Jurkat, Clone E6-1 (cell line): ENCODE measurements around the gene ZNF546. TPM values are rescaled to one million over a fixed set of nuclear protein-coding genes. Genes with fewer than 3 reads are reported as not detected.
A peak's percentile ranks its signal among the peaks of the same experiment; 100 is the strongest.
"Not testable (repeated sequence)": the region's sequence is repeated elsewhere in the genome, so short reads cannot be mapped to it uniquely, and the experiment has no call there.

ENCODE experiments used
- DNase-seq: peaks from one replicate; pipeline ENCODE4 v3.0.0-alpha.2; 2011; ENCODE audit warnings: low read depth, low spot score
- H3K4me3 ChIP-seq: 2 replicates; pipeline ENCODE4 v1.5.1; 2011; ENCODE audit warnings: mild to moderate bottlenecking, low read length, control low read depth, moderate library complexity
- polyA plus RNA-seq: library from polyadenylated mRNA; unstranded; fragments of >200 nt; gene quantifications from one replicate; pipeline ENCODE4 v1.2.1, GENCODE V29; 2012; ENCODE audit warnings: missing spikeins; ENCODE audit not compliant: insufficient read length, insufficient read depth

ZNF546 gene
- 2.2 TPM for polyA plus RNA-seq

DNA sequence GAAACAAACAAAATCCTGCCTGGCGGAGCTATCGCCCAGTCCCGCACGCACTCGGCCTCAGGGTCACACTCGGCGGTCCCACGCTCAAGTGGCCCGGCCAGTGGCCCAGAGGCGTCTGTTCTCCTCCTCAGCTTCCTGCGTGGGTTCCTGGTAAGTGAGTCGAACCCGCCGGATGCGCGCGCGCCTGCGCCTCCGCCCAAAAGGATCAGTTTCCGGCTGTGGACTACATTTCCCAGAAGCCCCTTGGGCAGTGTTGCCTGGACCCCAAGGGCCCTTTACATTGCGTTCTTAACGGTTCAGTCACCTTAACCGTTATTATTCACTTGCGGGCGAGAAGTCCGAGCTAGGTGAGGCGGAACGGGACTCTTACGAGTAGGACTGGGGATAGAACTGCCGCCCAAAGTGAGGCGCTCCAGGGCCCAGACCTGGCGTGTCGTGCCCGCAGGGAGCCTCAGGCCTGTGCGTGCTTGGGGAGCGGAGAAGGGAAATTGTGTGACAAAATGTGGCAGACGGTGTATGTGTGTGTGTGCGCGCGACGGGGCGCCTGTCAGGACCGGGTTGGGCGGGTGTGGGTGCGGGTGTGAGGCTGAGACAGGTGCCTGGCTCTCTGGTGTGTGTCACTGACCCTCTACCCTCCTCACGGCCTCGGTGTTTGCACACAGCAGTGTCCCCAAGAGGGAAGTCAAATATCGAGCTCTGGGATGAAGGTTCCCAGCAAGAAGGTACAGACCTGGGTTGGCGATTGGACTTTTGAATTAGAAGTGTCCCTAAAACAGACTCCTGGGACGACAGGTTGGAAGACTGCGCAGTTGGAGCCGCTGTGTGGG is at the start of gene ZNF546:
TSS of gene ZNF546 (plus strand) at position 250 of the 827 bp plus-strand sequence. CDS start 1,267 bp downstream, outside the sequence.
- H3K4me3 ChIP-seq = peak within 1 kb of the TSS; percentile 96
- DNase-seq = peak; percentile 86

DNA sequence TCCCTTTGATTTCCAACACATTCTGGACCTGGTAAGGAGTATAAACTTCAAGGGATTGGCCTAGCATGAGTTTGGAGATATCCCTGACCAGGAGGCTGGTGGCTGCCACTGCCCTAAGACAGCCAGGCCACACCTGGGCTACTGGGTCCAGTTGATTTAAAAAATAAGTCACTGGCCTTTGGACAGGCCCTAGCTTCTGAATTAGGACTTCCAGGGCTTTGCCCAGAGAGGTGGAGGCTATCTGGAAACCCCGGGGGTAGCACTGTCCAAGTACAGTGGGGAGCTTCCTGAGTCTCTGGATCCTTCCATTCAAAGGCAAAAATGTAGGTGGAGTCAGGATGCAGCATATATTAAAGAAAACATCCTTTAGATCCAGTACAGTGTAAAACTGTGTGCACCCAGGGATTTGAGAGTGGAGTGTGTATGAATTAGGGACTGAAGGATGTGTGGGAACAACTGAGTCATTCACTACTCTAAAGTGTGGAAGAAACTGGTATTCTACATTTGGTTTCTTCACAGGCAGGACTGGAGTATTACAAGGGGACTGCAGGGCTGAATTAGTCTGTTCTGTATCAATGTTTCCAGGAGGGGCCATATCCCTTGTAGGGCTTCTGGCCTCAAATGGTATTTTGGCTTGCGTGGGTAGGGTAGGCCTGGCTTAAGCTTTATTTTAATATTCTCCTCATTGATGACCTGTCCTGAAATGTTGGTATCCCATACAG is 47.7 kb upstream of the ZNF546 start:
- DNase-seq = no peak
- H3K4me3 ChIP-seq = no peak overlapping the region

DNA sequence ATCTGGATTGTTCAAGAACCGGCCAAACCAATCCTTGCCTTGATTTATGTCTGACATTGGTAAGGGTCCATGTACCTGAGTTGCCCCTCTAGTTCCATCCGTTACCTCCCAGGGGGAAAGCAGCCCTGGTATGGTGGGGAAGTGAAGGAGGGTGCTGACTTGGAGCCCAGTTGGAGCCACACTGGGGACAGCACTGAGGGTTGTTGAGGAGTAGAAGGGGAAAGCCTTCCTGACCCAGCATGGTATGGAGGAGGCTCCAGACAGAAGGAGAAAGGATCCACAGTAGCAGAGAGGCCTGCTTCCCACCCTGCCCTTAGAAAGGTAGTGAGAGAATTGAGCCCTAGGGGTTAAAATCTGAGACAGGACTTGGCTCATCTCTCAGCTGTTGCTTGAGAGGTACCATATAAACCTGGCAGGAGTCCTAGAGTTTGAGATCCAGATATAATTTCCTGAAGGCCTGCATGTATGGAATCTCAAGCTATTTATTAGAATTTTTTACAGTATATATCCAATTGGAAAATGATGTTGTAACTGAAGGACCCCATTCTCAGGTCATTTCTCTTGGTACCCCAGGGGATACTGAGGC is 45.7 kb upstream of the ZNF546 start:
- DNase-seq = no peak

DNA sequence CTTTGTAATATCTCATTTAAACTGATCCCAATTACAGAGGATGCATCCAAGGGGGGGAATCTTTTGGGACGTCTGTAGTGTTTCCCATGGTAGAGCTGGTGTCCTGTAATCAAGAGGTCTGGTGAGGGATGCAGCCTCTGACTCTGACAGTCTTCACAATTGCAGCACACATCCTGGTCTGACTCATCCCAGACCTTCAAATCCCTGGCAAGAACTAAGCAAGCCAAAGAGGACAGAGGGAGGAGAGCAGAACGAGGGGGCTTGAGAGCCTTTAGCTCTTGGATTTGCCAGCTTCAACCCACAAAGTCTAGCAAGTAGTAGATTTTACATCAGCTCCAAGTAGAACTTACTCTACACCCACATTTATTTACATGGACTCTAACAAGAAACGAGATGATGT is 45.2 kb upstream of the ZNF546 start:
- H3K4me3 ChIP-seq = no peak overlapping the region
- no peak for DNase-seq

More for the DNA sequence above, 45.7 kb upstream of the ZNF546 start:
- H3K4me3 ChIP-seq = no peak overlapping the region

DNA sequence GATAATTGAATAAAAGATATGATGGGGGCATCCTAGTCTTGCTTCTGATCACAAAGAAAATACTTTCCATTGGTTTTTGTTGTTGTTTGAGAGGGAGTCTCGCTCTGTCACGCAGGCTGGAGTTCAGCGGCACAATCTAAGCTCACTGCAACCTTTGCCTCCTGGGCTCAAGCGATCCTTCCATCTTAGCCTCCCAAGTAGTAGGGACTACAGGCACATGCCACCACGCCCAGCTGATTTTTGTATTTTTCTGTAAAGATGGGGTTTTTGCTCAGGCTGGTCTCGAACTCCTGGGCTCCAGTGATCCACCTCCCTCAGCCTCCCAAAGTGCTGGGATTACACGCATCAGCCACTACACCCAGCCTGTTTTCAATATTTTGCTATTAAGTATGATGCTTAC is 42.9 kb upstream of the ZNF546 start:
- DNase-seq = no peak
- H3K4me3 ChIP-seq = no peak overlapping the region

DNA sequence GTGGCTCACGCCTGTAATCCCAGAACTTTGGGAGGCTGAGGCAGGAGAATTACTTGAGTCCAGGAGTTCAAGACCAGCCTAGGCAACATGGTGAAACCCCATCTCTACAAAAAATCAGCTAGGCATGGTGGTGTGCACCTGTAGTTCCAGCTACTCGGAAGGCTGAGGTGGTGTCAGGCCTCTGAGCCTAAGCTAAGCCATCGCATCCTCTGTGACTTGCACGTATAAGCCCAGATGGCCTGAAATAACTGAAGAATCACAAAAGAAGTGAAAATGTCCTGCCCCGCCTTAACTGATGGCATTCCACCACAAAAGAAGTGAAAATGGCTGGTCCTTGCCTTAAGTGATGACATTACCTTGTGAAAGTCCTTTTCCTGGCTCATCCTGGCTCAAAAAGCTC is 39.0 kb upstream of the ZNF546 start:
- DNase-seq, H3K4me3 ChIP-seq: not testable (repeated sequence)

- H3K4me3 ChIP-seq, DNase-seq: not testable (repeated sequence)
These were observed 37.9 kb upstream of the ZNF546 start for GRCh38 chr19:39958942-39959341.

DNA sequence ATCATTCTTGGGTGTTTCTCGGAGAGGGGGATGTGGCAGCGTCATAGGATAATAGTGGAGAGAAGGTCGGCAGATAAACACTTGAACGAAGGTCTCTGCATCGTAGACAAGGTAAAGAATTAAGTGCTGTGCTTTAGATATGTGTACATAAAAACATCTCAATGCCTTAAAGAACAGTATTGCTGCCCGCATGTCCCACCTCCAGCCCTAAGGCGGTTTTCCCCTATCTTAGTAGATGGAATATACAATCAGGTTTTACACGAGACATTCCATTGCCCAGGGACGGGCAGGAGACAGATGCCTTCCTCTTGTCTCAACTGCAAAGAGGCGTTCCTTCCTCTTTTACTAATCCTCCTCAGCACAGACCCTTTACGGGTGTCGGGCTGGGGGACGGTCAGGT is 37.5 kb upstream of the ZNF546 start:
- DNase-seq, H3K4me3 ChIP-seq: not testable (repeated sequence)

- no peak overlapping the region for H3K4me3 ChIP-seq
- no peak for DNase-seq
These were observed 33.0 kb upstream of the ZNF546 start for GRCh38 chr19:39963898-39964297.

- H3K4me3 ChIP-seq = peak overlapping the region; percentile 24
- DNase-seq = peak; percentile 89
These were observed 30.2 kb upstream of the ZNF546 start for GRCh38 chr19:39966617-39967016.

GRCh38 chr19:39967561-39967960 is 29.3 kb upstream of the ZNF546 start:
- no peak for DNase-seq
- H3K4me3 ChIP-seq = no peak overlapping the region

- no peak overlapping the region for H3K4me3 ChIP-seq
- DNase-seq = no peak
These were observed 28.1 kb upstream of the ZNF546 start for GRCh38 chr19:39968789-39969188.

- DNase-seq = no peak
These were observed 27.6 kb upstream of the ZNF546 start for GRCh38 chr19:39969266-39969665.

GRCh38 chr19:39969681-39970424 is 27.0 kb upstream of the ZNF546 start:
- DNase-seq = peak; percentile 51
- peak overlapping the region; percentile 75 for H3K4me3 ChIP-seq

More at GRCh38 chr19:39969266-39969665, 27.6 kb upstream of the ZNF546 start:
- H3K4me3 ChIP-seq = peak overlapping the region; percentile 75

GRCh38 chr19:39970425-39970674 is 26.5 kb upstream of the ZNF546 start:
- no peak for DNase-seq
- peak overlapping the region; percentile 75 for H3K4me3 ChIP-seq

DNA sequence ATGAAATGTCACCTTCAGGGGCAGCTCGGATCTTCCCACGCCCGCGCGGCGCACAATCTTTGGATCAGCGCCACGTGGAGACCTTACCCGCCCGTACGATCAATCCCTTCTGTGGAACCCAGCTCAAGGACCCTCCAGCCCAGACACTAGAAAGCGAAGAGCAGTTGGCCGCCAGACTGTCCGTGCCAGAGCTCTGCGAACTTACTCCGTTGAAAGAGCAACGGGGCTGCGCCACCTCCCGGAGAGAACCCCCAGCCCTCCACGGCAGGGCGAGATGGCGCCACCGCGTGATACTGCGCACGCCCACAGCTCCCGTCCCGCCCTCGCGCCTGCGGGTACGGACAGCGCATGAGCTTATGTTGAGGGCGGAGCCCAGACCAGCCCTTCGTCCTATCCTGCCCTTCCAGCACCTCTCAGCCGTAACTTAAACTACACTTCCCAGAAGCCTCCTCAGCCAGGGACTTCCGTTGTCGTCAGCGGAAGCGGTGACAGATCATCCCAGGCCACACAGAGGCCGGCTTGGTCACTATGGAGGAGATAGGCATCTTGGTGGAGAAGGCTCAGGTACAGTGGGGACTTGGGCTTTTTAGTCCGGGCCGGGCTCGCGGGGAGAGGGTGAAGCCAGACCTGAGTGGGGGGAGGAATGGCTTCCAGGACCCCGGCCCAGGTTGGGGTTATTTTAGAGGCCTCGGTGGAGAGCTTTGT is 26.0 kb upstream of the ZNF546 start, which contains the start of gene PSMC4:
TSS of gene PSMC4 (plus strand) at position 491 of the 705 bp plus-strand sequence. CDS start at position 529, 38 bp downstream.
- peak; percentile 99 for DNase-seq
- H3K4me3 ChIP-seq = peak within 1 kb of the TSS; percentile 75

DNA sequence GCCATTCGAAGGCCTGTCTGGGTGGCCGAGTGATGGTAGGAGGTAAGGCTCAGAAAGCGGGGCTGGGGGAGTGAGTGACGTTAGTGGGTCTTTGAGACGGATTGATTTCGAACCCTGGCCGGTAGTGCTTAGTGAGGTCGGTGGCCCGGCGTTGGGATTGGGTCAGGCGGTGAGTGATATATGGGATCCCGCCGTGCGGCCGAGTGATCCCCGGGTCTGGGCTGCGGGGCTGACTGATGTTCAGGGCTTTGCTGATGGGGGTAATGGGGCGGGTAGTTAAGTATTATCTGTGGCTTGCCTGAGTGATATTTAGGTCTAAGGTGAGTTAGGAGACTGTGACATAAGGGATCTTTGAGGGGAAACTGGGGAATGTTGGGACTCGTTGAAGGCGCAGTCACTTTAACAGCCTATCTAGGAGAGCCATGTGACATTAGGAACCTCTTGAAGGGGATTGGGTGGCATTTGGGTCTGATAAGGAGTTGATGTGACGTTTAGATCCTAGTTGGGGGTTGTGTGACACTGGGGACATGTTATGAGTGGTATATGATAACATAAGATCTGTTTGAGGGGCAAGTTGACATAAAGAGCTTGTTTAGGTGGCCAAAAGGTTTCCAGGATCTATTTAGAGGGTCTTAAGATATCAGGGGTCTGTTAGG is 25.4 kb upstream of the ZNF546 start:
- H3K4me3 ChIP-seq = peak overlapping the region; percentile 75
- DNase-seq = no peak
